Activated T-helper 17 cell treated with anti-CD3 and anti-CD28 coated beads, Interleukin-2, amount 50 U/mL, for 72 hours (primary cell): ENCODE measurements around the gene KLHL17. TPM values are rescaled to one million over a fixed set of nuclear protein-coding genes. Genes with fewer than 3 reads are reported as not detected.
A peak's percentile ranks its signal among the peaks of the same experiment; 100 is the strongest.
"Not testable (repeated sequence)": the region's sequence is repeated elsewhere in the genome, so short reads cannot be mapped to it uniquely, and the experiment has no call there.

Experiments used
- ATAC-seq: fragments of 150-1000 bp; cut with Tn5 transposase; replicated peaks from 2 replicates; pipeline ENCODE4 v1.10.0; 2021; ENCODE audit warnings: mild to moderate bottlenecking, moderate library complexity
- H3K27ac Mint-ChIP-seq: one replicate; pipeline ENCODE4 v1.8.0; 2022; ENCODE audit warnings: mixed read lengths
- H3K27me3 Mint-ChIP-seq: one replicate; pipeline ENCODE4 v1.8.0; 2022; ENCODE audit warnings: mixed read lengths
- H3K36me3 Mint-ChIP-seq: one replicate; pipeline ENCODE4 v1.8.0; 2022; ENCODE audit warnings: low read depth, mild to moderate bottlenecking, mixed read lengths
- H3K4me1 Mint-ChIP-seq: one replicate; pipeline ENCODE4 v1.8.0; 2022; ENCODE audit warnings: mixed read lengths
- H3K4me3 Mint-ChIP-seq: one replicate; pipeline ENCODE4 v1.8.0; 2022; ENCODE audit warnings: mild to moderate bottlenecking, mixed read lengths
- H3K9me3 Mint-ChIP-seq: one replicate; pipeline ENCODE4 v1.8.0; 2022; ENCODE audit warnings: mixed read lengths
- total RNA-seq, 2 donors: library from RNA; stranded (reverse); gene quantifications; one replicate each; pipeline ENCODE4 v1.2.3, GENCODE V29; 2022

Gene KLHL17
- total RNA-seq, 2 donors from 2014 or later, result 17.4 to 17.8 TPM

DNA sequence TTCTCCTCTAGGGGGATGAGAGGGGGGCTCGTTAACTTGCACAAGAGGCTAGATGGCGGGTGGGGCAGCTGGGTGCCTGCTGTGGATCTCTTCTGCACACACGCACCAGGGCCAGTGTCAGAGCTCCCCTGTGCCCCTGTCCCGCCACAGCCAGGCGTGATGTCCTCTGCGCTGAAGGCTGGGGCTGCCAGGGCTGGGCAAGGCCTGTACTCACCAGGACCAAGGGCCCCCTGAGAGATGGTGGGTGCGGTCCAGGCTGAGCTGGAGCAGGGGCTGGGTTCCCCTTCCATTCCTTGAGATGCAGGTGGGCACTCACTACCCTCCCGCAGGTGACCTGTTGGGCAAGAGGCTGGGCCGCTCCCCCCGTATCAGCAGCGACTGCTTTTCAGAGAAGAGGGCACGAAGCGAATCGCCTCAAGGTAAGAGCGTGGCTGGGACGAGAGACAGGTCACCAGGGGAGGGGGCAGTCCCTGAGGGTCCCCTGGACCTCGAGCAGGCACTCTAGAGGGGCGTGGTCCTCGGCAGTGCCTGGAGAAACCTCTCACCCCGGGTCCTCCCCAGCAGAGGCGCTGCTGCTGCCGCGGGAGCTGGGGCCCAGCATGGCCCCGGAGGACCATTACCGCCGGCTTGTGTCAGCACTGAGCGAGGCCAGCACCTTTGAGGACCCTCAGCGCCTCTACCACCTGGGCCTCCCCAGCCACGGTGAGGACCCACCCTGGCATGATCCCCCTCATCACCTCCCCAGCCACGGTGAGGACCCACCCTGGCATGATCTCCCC, 21.5 kb upstream of the KLHL17 start:
- H3K9me3 Mint-ChIP-seq, result no peaks in the 10 kb centered on the region
- H3K4me1 Mint-ChIP-seq, result no peaks in the 10 kb centered on the region
- ATAC-seq, result no peak

DNA sequence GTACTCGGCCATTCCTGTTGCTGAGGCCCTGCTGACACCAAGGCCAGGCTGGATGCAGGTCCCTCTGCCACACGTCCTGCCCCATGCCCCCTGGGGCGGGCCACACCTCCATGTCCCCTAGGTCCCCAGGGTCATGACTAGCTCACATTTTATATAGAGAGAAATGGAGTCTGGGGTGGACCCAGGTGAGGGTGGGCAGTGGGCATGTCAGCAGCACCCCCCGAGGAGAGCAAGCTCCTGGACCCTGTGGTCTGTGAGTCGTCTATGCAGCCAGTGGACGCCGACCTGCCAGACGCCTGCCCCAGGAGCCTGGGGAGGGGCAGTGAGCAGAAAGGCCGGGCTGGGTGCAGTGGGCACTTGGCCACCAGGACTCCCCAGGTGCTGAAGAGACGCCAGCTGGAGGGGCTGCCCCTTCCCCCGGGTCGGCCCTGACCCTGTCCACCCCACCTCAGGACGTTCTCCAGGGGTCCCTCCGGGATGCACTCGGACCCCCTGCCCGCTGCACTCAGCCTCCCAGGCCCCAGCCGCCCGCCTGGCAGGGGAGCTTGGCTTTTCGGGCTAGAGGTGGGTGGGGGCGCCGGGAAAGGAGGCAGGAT, 20.8 kb upstream of the KLHL17 start:
- Mint-ChIP-seq H3K27ac (no peak overlapping the region), H3K4me3 (no peak overlapping the region), H3K4me1 (no peaks in the 10 kb centered on the region), H3K27me3 (peaks cover 15% of the 10 kb centered on the region), H3K9me3 (no peaks in the 10 kb centered on the region), H3K36me3 (peaks cover 15% of the 10 kb centered on the region)
- ATAC-seq, result no peak

More for the DNA sequence above, 21.5 kb upstream of the KLHL17 start:
- H3K27me3 Mint-ChIP-seq, result peaks cover 15% of the 10 kb centered on the region
- H3K36me3 Mint-ChIP-seq, result peaks cover 8% of the 10 kb centered on the region
- H3K4me3 Mint-ChIP-seq, result no peak overlapping the region
- no peak overlapping the region for H3K27ac Mint-ChIP-seq

DNA sequence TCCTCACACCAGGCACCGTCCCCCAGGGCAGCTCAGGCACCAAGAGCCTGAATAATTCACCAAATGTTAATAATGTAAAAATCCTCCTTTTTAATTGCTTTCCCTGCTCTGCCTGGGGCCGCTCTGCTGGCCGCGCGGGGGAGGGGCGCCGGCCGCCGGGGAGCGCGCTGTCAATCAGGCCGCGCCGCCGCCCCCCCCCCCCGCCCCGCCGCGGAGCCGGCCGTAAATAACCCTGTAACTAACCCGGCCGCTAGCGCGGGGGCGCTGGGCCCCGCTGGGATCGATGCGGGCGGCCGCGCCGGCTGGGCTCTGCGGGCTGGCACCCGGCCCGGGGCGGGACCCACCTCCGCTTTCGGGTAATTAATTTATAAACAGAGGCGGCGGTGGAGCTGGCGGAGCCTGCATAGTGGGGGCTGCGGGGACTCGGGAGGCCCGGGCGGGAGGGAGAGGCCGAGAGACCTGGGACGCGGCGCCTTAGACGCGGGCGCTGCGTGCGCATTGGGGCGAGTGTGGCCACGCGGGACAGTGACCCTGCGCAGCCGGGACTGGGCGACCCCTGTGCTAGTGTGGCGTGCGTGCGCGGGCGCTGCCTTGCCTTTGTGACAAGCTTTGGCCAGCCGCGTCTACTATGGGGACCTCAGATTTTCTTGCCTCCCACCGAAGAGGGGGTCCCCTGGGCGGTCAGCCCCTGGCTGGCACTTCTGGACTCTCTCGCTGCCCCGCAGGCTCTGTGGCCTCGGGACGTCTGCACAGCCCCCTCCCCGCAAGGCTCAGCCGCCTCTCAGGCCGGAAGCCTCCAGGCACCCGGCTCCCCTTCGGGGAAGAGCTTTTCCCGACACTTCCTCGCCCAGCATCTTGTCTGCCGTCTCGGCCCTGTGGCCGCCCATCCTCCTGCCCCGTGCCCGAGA, 20.0 kb upstream of the KLHL17 start:
- ATAC-seq, result no peak
- Mint-ChIP-seq H3K27ac (no peak overlapping the region), H3K27me3 (peaks cover 9% of the 10 kb centered on the region), H3K9me3 (no peaks in the 10 kb centered on the region), H3K36me3 (peaks cover 22% of the 10 kb centered on the region), H3K4me3 (peak overlapping the region; percentile 68), H3K4me1 (no peaks in the 10 kb centered on the region)

DNA sequence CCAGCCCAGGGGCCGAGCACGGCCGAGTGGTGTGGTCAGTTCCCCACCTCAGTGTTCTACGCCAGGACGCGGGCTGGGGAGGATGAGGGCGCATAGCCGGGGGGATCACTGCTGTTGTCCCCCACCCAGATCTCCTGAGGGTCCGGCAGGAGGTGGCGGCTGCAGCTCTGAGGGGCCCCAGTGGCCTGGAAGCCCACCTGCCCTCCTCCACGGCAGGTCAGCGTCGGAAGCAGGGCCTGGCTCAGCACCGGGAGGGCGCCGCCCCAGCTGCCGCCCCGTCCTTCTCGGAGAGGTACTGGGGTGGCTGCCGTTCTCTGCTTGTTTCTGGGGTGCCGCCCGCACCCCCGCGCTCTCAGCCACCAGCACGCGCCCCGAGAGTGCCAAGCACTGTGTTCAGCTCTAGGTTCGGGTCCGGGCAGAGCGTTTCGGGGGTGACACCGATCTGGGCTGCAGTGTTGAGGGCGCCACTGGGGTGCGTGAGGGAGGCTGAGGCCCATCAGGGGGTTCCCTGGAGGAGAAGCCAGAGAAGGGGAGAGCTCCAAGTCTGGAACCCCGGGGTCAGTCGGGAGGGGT, 19.3 kb upstream of the KLHL17 start:
- Mint-ChIP-seq H3K4me1 (no peaks in the 10 kb centered on the region), H3K36me3 (peaks cover 30% of the 10 kb centered on the region), H3K4me3 (peak overlapping the region; percentile 68), H3K27me3 (peaks cover 9% of the 10 kb centered on the region), H3K27ac (no peak overlapping the region), H3K9me3 (no peaks in the 10 kb centered on the region)
- ATAC-seq, result peak; percentile 14

DNA sequence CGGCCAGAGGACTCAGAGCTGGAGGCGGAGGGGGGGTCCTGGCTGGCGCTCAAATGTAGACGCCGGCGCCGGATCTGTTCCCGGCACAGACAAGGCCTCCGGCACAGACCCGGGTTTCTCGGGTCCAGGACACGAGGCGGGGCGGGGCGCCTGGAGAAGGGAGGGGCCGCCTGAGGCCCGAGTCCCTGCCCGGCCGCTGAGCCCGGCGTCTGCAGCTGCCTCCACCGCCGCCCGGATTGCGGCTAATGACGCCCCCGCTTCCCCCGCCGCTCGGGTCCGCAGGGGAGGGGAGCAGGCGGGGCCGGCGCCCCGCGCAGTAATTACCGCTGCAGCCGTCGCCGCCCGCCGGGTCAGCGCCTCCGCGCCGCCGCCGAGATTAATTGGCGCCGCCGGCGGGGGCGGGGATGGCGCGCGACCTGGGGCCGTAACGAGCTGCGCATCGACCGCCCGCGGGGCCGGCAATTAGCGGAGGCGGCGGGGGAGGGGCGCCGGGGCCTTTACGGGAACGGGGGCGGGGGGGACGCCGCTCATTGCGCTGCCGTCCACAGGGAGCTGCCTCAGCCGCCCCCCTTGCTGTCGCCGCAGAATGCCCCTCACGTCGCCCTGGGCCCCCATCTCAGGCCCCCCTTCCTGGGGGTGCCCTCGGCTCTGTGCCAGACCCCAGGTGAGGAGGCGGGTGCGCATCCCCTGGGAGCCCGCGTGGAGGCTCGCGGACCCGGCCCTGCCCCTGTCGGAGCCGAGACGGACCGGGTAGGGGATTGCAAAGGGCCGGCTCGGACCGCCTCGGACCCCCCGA, 18.6 kb upstream of the KLHL17 start:
- H3K27me3 Mint-ChIP-seq, result peaks cover 9% of the 10 kb centered on the region
- ATAC-seq, result peak; percentile 23
- peak overlapping the region; percentile 68 for H3K4me3 Mint-ChIP-seq
- no peak overlapping the region for H3K27ac Mint-ChIP-seq
- H3K4me1 Mint-ChIP-seq, result no peaks in the 10 kb centered on the region
- peaks cover 36% of the 10 kb centered on the region for H3K36me3 Mint-ChIP-seq
- no peaks in the 10 kb centered on the region for H3K9me3 Mint-ChIP-seq

DNA sequence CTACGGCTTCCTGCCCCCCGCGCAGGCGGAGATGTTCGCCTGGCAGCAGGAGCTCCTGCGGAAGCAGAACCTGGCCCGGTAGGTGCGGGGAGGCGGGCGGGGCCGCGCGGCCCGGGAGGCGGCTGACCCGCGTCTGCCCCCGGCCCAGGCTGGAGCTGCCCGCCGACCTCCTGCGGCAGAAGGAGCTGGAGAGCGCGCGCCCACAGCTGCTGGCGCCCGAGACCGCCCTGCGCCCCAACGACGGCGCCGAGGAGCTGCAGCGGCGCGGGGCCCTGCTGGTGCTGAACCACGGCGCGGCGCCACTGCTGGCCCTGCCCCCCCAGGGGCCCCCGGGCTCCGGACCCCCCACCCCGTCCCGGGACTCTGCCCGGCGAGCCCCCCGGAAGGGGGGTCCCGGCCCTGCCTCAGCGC, 18.0 kb upstream of the KLHL17 start:
- peaks cover 9% of the 10 kb centered on the region for H3K27me3 Mint-ChIP-seq
- no peak for ATAC-seq
- H3K4me3 Mint-ChIP-seq, result no peak overlapping the region
- H3K36me3 Mint-ChIP-seq, result peaks cover 43% of the 10 kb centered on the region
- no peaks in the 10 kb centered on the region for H3K4me1 Mint-ChIP-seq
- no peaks in the 10 kb centered on the region for H3K9me3 Mint-ChIP-seq
- H3K27ac Mint-ChIP-seq, result no peak overlapping the region

DNA sequence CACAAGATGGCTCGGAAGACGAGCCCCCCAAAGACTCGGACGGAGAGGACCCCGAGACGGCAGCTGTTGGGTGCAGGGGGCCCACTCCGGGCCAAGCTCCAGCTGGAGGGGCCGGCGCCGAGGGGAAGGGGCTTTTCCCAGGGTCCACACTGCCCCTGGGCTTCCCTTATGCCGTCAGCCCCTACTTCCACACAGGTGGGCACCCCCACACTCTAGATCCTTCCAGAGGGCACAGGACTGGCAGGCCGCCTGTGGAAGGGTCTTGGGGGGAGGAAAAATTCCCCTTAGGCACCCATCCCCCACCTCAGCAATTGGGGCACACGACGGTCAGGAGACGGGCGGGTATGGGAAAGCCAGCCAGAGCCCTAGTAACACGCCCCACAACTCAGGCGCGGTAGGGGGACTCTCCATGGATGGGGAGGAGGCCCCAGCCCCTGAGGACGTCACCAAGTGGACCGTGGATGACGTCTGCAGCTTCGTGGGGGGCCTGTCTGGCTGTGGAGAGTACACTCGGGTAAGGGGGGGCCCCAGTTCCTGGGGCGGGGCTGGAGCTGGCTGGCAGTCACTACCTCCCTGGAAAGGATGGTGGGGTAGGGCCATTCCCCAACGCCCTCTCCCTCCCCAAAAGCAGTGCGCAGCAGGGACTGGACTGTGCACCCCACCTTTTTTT, 17.4 kb upstream of the KLHL17 start:
- Mint-ChIP-seq H3K9me3 (no peaks in the 10 kb centered on the region), H3K27ac (no peak overlapping the region), H3K36me3 (peaks cover 49% of the 10 kb centered on the region)

DNA sequence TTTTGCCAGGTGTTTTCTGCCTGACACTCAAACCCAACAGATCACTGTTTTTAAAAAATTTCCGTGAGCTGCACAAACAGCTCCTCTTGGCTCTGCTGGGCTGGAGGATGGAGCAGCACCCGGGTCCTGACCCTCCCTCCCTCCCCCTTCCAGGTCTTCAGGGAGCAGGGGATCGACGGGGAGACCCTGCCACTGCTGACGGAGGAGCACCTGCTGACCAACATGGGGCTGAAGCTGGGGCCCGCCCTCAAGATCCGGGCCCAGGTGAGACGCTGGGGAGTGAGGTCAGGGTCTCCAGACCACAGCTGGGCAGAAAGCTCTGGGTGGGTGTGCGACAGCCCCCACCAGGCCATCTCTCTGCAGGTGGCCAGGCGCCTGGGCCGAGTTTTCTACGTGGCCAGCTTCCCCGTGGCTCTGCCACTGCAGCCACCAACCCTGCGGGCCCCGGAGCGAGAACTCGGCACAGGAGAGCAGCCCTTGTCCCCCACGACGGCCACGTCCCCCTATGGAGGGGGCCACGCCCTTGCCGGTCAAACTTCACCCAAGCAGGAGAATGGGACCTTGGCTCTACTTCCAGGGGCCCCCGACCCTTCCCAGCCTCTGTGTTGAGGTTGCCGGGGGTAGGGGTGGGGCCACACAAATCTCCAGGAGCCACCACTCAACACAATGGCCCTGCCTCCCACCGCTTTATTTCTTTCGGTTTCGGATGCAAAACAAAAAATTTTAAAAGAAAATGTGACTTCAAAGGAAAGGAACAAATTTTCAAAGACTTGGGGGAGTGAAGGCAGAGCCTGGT, 16.6 kb upstream of the KLHL17 start:
- ATAC-seq, result no peak
- H3K36me3 Mint-ChIP-seq, result peaks cover 56% of the 10 kb centered on the region
- no peaks in the 10 kb centered on the region for H3K9me3 Mint-ChIP-seq
- H3K27ac Mint-ChIP-seq, result no peak overlapping the region
- no peak overlapping the region for H3K4me3 Mint-ChIP-seq
- no peaks in the 10 kb centered on the region for H3K4me1 Mint-ChIP-seq
- peaks cover 6% of the 10 kb centered on the region for H3K27me3 Mint-ChIP-seq

More for the DNA sequence above, 17.4 kb upstream of the KLHL17 start:
- Mint-ChIP-seq H3K4me3 (no peak overlapping the region), H3K27me3 (peaks cover 6% of the 10 kb centered on the region), H3K4me1 (no peaks in the 10 kb centered on the region)
- ATAC-seq, result no peak

DNA sequence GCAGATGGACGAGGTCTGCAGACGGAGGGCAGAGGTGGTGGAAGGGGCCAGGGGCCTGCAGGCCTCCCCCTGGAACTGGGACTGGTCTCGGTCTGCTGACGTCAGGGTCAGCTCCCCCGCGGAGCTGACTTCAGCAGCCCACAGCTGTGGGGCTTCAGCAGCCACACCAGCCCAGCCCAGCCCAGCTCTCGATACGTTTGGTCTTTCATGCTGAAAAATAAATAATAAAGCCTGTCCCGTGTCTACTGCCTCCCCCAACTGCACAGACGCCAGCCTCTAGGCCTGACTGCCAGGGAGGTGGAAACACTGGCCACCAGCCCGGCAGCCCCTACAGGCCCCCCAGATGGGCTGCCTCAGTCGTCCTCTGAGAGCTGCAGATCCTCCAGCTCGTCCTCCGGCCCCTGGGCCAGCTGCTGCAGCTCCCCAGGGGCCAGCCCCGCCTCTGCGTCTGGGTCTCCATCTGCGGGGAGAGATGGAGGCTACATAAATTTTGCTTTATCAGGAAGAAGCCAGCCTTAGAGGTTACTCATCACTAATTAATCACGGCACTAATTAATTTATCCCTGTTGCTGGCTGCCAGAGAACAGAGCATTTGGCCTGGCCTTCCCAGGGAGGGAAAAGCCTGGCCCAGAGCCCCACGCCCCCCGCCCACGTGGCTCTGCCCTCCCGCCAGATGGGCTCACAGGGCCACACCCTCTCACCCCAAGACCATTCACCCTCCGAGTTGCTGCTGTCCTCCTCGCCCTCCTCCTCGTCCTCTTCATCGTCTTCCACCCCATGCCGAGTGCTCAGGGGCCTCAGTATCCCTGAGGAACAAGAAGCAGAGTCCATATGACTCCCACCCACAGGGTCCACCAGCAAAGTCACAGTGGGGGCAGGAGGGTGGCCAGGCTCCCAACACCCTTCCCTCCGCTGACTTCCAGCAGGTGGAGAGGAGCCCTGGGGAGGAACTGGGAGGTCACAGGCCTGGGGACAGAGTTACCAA, 15.8 kb upstream of the KLHL17 start:
- Mint-ChIP-seq H3K27me3 (peaks cover 3% of the 10 kb centered on the region), H3K9me3 (no peaks in the 10 kb centered on the region), H3K27ac (no peak overlapping the region), H3K36me3 (peaks cover 65% of the 10 kb centered on the region), H3K4me3 (no peak overlapping the region), H3K4me1 (no peaks in the 10 kb centered on the region)
- ATAC-seq, result no peak

DNA sequence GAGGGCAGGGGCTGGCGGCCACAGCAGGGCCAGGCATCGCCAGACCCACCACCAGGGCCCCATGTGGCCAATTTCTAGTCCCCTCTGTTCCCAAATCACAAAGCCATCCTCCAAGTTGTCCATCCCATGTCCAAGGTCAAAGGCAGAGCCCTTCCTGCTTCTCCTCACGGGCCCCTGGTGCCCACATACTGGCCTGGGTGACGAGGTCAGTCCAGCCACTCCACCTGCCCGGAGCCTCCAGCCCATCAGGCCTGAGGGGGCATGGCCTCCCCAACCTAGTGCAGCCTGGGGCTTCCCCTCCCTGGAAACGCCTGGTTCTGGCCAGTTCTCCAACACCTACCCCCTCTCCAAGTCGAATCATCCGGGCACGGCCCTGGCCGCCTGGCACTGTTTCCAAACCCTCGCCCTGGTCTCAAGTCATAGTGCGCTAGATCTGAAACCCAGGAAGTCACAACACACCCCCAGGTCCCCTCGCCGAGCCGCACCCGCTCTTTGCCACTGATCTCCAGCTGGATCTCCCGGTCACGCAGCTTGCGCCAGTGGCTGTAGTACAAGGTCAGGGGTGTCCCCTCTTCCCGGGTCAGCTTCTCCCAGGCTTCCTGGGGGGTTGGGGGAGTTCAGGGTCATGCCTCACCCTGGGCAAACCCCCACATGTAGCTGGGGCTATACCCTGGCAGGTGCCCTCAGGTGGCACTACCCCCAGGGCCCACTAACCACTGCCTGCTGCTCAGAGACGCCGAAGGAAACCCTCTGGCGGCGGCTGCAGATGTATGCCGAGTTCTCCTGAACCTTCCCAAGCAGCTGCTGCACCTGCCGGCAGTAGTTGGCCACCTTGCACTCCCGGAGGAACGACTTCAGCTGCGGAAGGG, 14.5 kb upstream of the KLHL17 start:
- no peak overlapping the region for H3K4me3 Mint-ChIP-seq
- no peaks in the 10 kb centered on the region for H3K4me1 Mint-ChIP-seq
- H3K36me3 Mint-ChIP-seq, result peaks cover 78% of the 10 kb centered on the region
- H3K9me3 Mint-ChIP-seq, result no peaks in the 10 kb centered on the region
- peaks cover 3% of the 10 kb centered on the region for H3K27me3 Mint-ChIP-seq
- no peak overlapping the region for H3K27ac Mint-ChIP-seq
- ATAC-seq, result no peak

DNA sequence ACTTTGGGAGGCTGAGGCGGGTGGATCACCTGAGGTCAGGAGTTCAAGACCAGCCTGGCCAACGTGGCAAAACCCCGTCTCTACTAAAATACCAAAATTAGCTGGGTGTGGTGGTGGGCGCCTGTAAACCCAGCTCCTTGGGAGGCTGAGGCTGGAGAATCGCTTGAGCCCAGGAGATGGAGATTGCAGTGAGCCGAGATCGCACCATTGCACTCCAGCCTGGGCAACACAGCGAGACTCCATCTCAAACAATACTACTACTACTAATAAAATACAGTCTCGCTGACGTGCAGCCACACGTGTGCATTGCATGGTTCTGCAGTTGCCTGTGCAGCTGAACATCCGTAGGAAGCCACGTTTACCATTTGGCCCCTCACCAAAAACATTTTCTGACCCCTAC, 13.6 kb upstream of the KLHL17 start:
- peaks cover 87% of the 10 kb centered on the region for H3K36me3 Mint-ChIP-seq
- not testable (repeated sequence) for H3K4me1 Mint-ChIP-seq, ATAC-seq, H3K27ac Mint-ChIP-seq, H3K9me3 Mint-ChIP-seq, H3K27me3 Mint-ChIP-seq, H3K4me3 Mint-ChIP-seq
